Effector memory CD4-positive, alpha-beta T cell (primary cell): Measurements from ENCODE around the gene SNX15.
A peak's percentile ranks its signal among the peaks of the same experiment; 100 is the strongest.
"Not testable (repeated sequence)": the region's sequence is repeated elsewhere in the genome, so short reads cannot be mapped to it uniquely, and the experiment has no call there.

Source experiments
- DNase-seq, 3 donors: peaks; one replicate each; pipeline ENCODE4 v3.0.0-alpha.2; 2020
- H3K27ac ChIP-seq: 2 replicates; pipeline ENCODE4 v1.7.0; 2013; ENCODE audit warnings: mild to moderate bottlenecking, low read length, moderate library complexity; ENCODE audit not compliant: insufficient read depth, poor library complexity, severe bottlenecking
- H3K27me3 ChIP-seq: replicated peaks from 2 replicates; pipeline ENCODE4 v1.7.0; 2013; ENCODE audit warnings: mild to moderate bottlenecking, low read length; ENCODE audit not compliant: insufficient read depth, control insufficient read depth, poor library complexity, severe bottlenecking
- H3K36me3 ChIP-seq: 2 replicates; pipeline ENCODE4 v1.7.0; 2013; ENCODE audit warnings: mild to moderate bottlenecking, low read length, moderate library complexity; ENCODE audit not compliant: control insufficient read depth, insufficient read depth
- H3K4me1 ChIP-seq: 2 replicates; pipeline ENCODE4 v1.7.0; 2013; ENCODE audit warnings: low read length, mild to moderate bottlenecking; ENCODE audit not compliant: control insufficient read depth, insufficient read depth, poor library complexity, severe bottlenecking
- H3K4me3 ChIP-seq: 2 replicates; pipeline ENCODE4 v1.7.0; 2013; ENCODE audit warnings: low read length, low read depth, mild to moderate bottlenecking; ENCODE audit not compliant: insufficient read depth, poor library complexity, severe bottlenecking
- H3K9me3 ChIP-seq: 2 replicates; pipeline ENCODE4 v1.7.0; 2013; ENCODE audit warnings: mild to moderate bottlenecking, low read length, moderate library complexity; ENCODE audit not compliant: control insufficient read depth
- total RNA-seq, 3 donors: gene quantifications; one replicate each; lab custom pipeline; 2026; lab: John Stamatoyannopoulos, UW

Gene SNX15, protein sequence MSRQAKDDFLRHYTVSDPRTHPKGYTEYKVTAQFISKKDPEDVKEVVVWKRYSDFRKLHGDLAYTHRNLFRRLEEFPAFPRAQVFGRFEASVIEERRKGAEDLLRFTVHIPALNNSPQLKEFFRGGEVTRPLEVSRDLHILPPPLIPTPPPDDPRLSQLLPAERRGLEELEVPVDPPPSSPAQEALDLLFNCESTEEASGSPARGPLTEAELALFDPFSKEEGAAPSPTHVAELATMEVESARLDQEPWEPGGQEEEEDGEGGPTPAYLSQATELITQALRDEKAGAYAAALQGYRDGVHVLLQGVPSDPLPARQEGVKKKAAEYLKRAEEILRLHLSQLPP
- 0.52 to 1.9 (median 0.87) reads per million in 3 donors for total RNA-seq

DNA sequence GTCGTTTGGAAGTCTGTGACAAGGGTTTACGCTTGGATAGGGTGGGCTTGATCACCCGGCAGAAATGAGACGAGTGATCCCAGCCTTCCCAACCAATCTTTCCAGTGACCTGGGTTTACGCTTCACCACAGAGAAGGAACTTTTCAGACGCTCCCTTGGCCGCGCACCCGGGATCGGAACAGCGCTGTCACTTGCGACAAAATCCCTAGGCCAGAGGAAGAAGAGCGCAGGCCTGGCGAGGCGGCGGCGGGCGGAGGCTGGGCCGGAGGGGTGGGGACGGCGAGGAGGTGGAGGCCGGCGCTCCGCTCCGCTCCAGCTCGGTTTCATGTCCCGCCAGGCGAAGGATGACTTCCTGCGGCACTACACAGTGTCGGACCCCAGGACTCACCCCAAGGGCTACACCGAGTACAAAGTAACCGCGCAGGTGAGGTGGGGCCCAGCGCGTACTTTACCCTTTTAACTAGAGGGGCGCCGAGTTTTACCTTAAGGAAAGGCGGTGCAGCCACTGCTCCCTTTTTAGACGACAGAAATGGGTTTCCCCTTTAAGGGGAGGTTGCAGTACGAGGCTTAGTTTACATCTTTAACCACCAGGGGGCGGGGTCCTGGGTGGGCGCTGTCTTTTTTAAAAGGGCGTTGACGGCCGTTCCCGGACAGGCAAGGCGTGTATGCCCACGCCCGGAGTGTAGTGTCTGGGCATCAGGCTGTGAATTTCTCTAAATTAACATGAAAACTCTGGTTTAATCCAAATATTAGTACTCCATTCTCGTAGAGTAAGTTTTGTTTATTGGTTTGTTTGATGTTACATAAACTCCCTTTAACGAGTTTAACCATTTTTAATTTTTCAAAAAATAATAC, at the start of gene SNX15:
Gene SNX15 (plus strand): TSS at position 227 of the 855 bp plus-strand sequence. CDS start 99 bp downstream, at position 326.
- H3K27me3 ChIP-seq, result no peaks in the 10 kb centered on the region
- no peaks in the 10 kb centered on the region for H3K9me3 ChIP-seq
- DNase-seq, result peak; percentile 83 to 88 (median 85)
- peaks cover 2% of the 10 kb centered on the region for H3K36me3 ChIP-seq
- H3K27ac ChIP-seq, result peak within 1 kb of the TSS; percentile 47
- no peaks in the 10 kb centered on the region for H3K4me1 ChIP-seq
- H3K4me3 ChIP-seq, result peak within 1 kb of the TSS; percentile 29

DNA sequence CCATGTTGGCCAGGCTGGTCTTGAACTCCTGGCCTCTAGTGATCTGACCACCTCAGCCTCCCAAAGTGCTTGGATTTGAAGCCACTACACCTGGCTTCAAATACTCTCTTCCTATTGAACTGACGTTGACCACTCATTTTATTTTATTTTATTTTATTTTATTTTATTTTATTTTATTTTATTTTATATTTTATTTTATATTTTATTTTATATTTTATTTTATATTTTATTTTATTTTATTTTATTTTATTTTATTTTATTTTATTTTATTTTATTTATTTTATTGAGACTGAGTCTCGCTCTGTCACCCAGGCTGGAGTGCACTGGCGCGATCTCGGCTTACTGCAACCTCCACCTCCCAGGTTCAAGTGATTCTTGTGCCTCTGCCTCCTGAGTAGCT, 43.9 kb upstream of the SNX15 start:
- not testable (repeated sequence) for H3K27ac ChIP-seq, H3K27me3 ChIP-seq, DNase-seq, H3K4me1 ChIP-seq, H3K4me3 ChIP-seq, H3K9me3 ChIP-seq, H3K36me3 ChIP-seq

DNA sequence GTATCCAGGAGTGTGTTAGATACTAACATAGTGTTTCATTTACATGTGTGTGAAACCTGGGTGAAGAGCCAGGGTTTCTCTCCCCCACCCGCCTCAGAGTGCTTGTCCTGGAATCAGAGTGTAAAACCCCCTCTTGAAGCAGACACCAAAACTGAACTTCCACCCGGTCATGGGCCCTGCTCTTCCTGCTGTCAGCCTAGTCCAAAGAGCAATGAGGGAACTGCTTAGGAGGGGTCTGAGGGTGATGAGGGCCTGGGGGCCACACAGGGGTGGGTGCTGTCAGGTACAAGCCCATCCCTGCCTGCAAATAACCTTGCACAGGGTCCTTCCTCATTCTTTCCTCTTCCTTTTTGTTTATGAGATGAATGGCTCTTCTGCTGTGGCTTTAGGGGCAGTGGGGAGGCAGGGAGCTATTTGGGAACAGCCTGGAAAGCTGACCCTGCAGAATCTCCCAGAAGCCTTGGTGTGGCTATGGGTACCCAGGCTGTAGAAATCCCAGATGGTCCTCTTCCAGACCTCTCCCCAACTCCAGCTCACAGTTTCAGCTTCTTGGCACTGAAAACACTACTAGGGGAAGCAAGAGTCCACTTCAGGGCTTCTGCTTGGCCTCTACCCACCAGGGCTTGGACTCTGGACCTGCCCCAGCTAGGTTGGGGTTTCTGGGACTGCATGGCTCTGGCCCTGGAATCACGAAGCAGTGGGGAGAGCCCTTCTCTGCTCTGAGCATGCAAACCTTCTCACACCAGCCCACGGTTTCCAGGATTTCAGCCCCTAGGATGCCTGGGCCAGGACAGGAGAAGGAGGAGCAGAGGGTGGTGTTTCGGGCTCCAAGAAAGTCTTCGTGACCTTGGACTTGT, 39.0 kb upstream of the SNX15 start:
- Histone ChIP-seq H3K27ac (no peak overlapping the region), H3K4me3 (no peak overlapping the region), H3K36me3 (no peaks in the 10 kb centered on the region), H3K4me1 (peaks cover 13% of the 10 kb centered on the region), H3K27me3 (no peaks in the 10 kb centered on the region), H3K9me3 (no peaks in the 10 kb centered on the region)
- no peak for DNase-seq

DNA sequence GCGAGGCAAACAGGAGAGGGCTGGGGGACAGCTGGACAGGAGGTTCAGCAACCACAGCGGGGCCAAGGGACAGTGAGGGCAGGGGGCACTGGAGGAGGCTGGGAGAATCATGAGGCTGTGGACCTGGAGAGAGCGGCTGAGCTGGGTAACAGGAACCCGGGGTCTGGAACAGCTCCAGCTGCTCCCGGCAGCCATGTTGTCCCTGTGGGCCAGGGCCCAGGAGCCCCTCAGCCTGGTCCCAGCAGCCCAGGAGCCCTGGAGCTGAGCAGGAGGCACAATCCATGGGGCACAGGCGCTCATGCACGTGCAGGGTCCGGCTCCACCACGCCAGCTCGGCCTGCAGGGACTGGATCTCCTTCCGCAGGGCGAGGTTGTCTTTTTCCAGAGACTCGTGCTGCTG, 37.8 kb upstream of the SNX15 start:
- no peak for DNase-seq
- no peaks in the 10 kb centered on the region for H3K27me3 ChIP-seq
- no peak overlapping the region for H3K27ac ChIP-seq
- no peak overlapping the region for H3K4me3 ChIP-seq
- H3K4me1 ChIP-seq, result peaks cover 13% of the 10 kb centered on the region
- H3K9me3 ChIP-seq, result no peaks in the 10 kb centered on the region
- no peaks in the 10 kb centered on the region for H3K36me3 ChIP-seq

DNA sequence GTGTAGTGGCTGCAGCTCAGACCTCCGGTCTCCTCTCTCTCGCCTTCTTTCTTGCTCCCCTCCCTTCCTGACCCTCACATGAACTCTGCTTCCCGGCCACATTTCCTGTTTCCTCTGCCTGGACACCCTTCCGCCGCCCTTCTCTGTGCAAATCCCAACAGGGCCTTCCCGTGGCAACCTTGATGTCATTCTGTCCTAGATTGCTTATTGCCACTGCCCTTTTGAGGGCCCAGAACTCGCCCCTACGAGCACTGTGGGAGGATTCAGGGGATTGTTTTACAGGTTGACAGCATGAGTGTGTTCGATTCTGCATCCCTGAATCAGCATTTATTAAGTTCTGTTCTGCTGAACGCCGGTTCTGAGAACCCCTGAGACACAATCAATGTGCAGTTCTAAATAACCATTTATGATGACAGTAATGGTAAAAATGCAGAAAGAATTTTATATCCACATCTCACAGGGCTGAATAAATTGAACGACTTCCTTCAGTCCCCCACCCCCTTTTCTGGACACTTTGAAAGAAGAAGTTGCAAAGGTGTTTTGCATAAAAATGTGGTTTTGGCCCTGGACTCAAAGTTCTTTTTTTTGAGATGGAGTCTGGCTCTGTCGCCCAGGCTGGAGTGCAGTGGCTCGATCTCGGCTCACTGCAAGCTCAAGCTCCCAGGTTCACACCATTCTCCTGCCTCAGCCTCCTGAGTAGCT, 36.9 kb upstream of the SNX15 start:
- H3K27ac ChIP-seq, result no peak overlapping the region
- no peak overlapping the region for H3K4me3 ChIP-seq
- H3K4me1 ChIP-seq, result peaks cover 13% of the 10 kb centered on the region
- no peaks in the 10 kb centered on the region for H3K9me3 ChIP-seq
- DNase-seq, result no peak
- H3K27me3 ChIP-seq, result no peaks in the 10 kb centered on the region
- H3K36me3 ChIP-seq, result no peaks in the 10 kb centered on the region

DNA sequence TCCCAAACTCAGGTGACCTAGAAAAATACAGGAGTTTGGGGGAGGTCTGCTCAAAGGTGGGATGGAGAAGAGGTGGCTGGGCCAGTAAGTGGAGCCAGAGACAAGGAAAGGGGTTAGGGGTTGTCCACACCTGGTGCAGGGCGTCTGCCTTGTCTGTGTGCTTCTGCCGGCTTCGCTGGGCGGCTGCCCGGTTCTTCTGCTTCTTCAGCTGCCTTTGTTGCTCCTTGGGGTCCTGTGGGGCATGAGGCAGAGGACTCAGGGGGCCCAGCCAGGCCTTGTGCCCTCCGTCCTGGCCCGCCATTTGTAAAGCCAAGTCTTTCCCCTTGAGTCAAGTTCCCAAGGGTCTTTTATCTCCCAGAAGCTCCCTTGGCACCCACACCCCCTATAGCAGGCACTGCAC, 32.9 kb upstream of the SNX15 start:
- Histone ChIP-seq H3K27ac (no peak overlapping the region), H3K36me3 (no peaks in the 10 kb centered on the region), H3K4me3 (no peak overlapping the region), H3K4me1 (peaks cover 19% of the 10 kb centered on the region), H3K9me3 (no peaks in the 10 kb centered on the region), H3K27me3 (no peaks in the 10 kb centered on the region)
- DNase-seq, result no peak

DNA sequence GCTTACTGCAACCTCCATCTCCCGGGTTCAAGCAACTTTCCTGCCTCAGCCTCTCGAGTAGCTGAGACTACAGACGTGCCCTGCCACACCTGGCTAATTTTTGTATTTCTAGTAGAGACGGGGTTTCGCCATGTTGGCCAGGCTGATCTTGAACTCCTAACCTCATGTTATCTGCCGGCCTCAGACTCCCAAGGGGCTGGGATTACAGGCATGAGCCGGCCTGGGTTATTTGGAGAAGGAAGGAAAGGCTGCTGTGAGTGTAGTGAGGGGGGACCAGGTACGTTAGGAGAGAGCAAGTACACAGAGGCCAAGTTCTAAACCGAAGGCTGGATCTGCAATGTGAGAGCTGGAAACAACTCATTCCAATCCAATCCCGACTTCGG, 30.9 kb upstream of the SNX15 start:
- no peaks in the 10 kb centered on the region for H3K27me3 ChIP-seq
- no peak overlapping the region for H3K4me3 ChIP-seq
- H3K4me1 ChIP-seq, result peaks cover 8% of the 10 kb centered on the region
- no peak for DNase-seq
- no peaks in the 10 kb centered on the region for H3K9me3 ChIP-seq
- H3K27ac ChIP-seq, result no peak overlapping the region
- H3K36me3 ChIP-seq, result no peaks in the 10 kb centered on the region

DNA sequence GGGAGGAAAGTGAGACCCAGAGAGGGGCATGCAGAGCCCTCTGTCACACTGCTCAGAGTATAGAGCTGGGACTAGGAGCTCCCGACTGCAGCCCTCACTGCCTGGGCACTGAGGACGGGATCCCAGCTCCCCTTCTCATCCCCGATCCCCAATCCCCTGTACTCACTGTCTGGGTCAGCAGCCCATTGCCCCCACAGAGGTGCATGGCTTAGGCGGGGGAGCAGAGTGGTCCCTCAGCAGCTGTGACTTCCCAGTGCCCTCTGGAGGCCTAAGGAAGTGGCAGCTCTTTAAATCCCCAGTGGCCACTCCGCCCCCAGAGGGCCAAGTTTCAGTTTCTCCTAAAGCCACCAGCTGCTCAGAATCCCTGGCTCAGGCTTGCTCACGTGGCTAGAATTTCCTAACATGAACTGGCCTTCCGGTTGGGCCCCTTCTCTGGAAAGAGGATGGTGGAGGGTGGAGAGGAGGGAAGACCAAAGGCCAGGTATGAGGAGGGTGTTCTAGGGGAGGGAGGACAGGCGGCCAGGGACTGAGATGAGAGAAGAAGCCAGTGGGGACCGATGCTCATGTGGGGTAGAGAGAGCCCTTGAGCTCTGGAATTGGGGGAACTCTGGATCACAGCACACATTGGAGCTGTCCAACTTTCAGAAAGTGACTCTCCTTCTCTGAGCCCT, 30.4 kb upstream of the SNX15 start, which contains the start of gene BATF2:
Gene BATF2 (minus strand): TSS at position 262 of the 671 bp plus-strand sequence. CDS start 57 bp downstream, at position 205.
- no peak for DNase-seq
- H3K9me3 ChIP-seq, result no peaks in the 10 kb centered on the region
- H3K27me3 ChIP-seq, result no peaks in the 10 kb centered on the region
- H3K4me3 ChIP-seq, result no peak within 1 kb of the TSS
- H3K36me3 ChIP-seq, result no peaks in the 10 kb centered on the region
- H3K4me1 ChIP-seq, result peaks cover 8% of the 10 kb centered on the region
- H3K27ac ChIP-seq, result no peak within 1 kb of the TSS

DNA sequence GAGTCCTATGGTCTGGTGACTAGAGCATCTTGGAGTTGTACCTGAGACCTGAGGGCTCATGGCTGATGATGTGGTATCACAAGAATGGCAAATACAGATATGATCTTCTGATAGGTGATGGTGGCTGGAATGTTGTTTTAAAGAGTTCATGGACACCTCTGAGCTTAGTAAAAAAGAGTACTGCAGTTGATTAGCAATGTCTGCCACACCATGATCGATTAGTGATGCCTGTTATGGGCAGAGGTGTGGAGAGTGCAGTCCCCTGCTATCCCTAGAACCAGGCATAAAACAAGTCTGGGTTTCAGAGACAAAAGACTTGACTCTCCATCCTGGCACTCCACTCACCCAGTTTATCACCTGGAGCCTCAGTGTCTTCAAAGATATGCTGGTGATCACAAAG, 29.1 kb upstream of the SNX15 start:
- H3K4me3 ChIP-seq, result no peak overlapping the region
- H3K9me3 ChIP-seq, result no peaks in the 10 kb centered on the region
- no peaks in the 10 kb centered on the region for H3K36me3 ChIP-seq
- H3K27me3 ChIP-seq, result no peaks in the 10 kb centered on the region
- no peak overlapping the region for H3K27ac ChIP-seq
- H3K4me1 ChIP-seq, result peaks cover 8% of the 10 kb centered on the region
- DNase-seq, result no peak
